ENCODE measurements around the gene HDGF. TPM values are rescaled to one million over a fixed set of nuclear protein-coding genes. Genes with fewer than 3 reads are reported as not detected.

Gene HDGF
- total and polyA plus RNA-seq, 4 donors: 41.7 to 148 (median 119) TPM

- no peak for TF ChIP-seq ZBTB33 (IDR thresholded peaks at IDR 0.05)
Measured at GRCh38 chr1:156754219-156754618, 2.7 kb upstream of the HDGF start (continued).

- H3K27me3 ChIP-seq (ENCODE audit: control insufficient read depth in 4 of 4, insufficient read depth in 4 of 4, low read length in 3 of 4): no peaks in the 10 kb centered on the region
- H3K9ac ChIP-seq (ENCODE audit: low read depth in 1 of 2, low read length in 2 of 2): peak overlapping the region; percentile 66 to 77
- H3K4me3 ChIP-seq (ENCODE audit: low read depth in 1 of 3, low read length in 3 of 3): peak overlapping the region in 1 of 3 donors; percentile 92
- 19% methylated on average over 1 of the region's 1 CpG for WGBS
- DNase-seq (ENCODE audit: low spot score): no peak
- no peaks in the 10 kb centered on the region for H3K36me3 ChIP-seq (ENCODE audit: control insufficient read depth in 4 of 4, insufficient read depth in 3 of 4, low read depth in 1 of 4, low read length in 3 of 4)
- peaks cover 6 to 39% (median 33%) of the 10 kb centered on the region in 4 donors for H3K4me1 ChIP-seq (ENCODE audit: control insufficient read depth in 4 of 4, insufficient read depth in 4 of 4, low read length in 3 of 4)
- peak overlapping the region; percentile 39 to 96 for H3K27ac ChIP-seq (ENCODE audit: low read depth in 1 of 2, low read length in 2 of 2)
- TF ChIP-seq SP1 (IDR thresholded peaks at IDR 0.05) (no peak), REST (IDR thresholded peaks at IDR 0.05) (no peak), FOXA1 (IDR thresholded peaks at IDR 0.05) (peak; percentile 86), NR2F2 (IDR thresholded peaks at IDR 0.05) (no peak), CTCF (IDR thresholded peaks at IDR 0.05; ENCODE audit: low read depth, low read length, missing input control) (no peak), FOXA2 (IDR thresholded peaks at IDR 0.05) (peak; percentile 95), RAD21 (IDR thresholded peaks at IDR 0.05) (no peak), HNF4G (IDR thresholded peaks at IDR 0.05) (no peak), TAF1 (conservative IDR thresholded peaks at IDR 0.05) (no peak), JUND (IDR thresholded peaks at IDR 0.05) (no peak), ZBTB33 (IDR thresholded peaks at IDR 0.05) (no peak), YY1 (IDR thresholded peaks at IDR 0.05) (peak; percentile 73), GABPA (IDR thresholded peaks at IDR 0.05 in 1 of 2, conservative IDR thresholded peaks at IDR 0.05 in 1 of 2) (no peak), ATF3 (IDR thresholded peaks at IDR 0.05) (no peak), RXRA (IDR thresholded peaks at IDR 0.05) (peak in 1 of 2 donors; percentile 28), HNF4A (conservative IDR thresholded peaks at IDR 0.05) (peak; percentile 51 to 60), MAX (IDR thresholded peaks at IDR 0.05) (no peak), EGR1 (IDR thresholded peaks at IDR 0.05; ENCODE audit: low read depth in 2 of 2) (no peak)
- no peaks in the 10 kb centered on the region for H3K9me3 ChIP-seq (ENCODE audit: control insufficient read depth in 4 of 4, low read length in 3 of 4)
Measured at GRCh38 chr1:156752843-156753482, 1.5 kb upstream of the HDGF start.
